Fibroblast of skin of left biceps (primary cell): Measurements from ENCODE around the gene APOL6.
"Not testable (repeated sequence)": the region's sequence is repeated elsewhere in the genome, so short reads cannot be mapped to it uniquely, and the experiment has no call there.

Experiments used
- DNase-seq, 2 experiments: peaks; one replicate each; pipeline ENCODE4 v3.0.0-alpha.2; 2013; ENCODE audit warnings: low read depth in 2 of 2

Gene APOL6

DNA sequence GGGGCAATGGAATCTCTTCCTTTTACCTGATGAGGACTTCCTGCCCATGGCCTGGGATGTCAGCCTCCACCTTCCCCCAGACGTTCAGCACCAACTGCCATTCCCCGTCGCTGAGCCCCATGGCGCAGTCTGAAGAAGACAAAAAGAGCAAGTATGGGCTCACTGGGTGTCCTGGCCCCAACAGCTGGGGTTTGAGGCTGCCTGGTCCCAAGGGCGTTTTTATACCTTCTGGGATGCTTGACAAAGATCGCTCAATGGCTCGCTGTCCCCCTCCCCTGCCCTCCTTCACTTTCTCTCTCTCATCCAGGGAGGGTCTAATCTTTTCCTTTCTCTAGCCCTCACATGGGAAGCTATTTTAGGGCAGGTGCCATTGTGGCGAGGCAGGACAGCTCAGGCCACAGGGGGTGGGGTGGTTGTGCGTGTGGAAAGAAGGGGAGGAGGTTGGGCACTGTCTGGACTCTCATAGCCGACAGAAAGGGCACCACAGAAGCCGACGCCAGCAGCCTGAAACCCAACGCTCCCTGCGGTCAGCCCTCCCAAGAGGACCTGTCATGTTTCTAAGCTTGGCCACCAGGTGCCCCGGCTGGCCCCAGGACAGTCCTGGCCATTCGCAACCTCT is 31.0 kb upstream of the APOL6 start, which contains the start of gene MB:
MB (minus strand) TSS at position 193 of the 619 bp plus-strand sequence; CDS start at position 121, 72 bp downstream.
- DNase-seq: no peak

DNA sequence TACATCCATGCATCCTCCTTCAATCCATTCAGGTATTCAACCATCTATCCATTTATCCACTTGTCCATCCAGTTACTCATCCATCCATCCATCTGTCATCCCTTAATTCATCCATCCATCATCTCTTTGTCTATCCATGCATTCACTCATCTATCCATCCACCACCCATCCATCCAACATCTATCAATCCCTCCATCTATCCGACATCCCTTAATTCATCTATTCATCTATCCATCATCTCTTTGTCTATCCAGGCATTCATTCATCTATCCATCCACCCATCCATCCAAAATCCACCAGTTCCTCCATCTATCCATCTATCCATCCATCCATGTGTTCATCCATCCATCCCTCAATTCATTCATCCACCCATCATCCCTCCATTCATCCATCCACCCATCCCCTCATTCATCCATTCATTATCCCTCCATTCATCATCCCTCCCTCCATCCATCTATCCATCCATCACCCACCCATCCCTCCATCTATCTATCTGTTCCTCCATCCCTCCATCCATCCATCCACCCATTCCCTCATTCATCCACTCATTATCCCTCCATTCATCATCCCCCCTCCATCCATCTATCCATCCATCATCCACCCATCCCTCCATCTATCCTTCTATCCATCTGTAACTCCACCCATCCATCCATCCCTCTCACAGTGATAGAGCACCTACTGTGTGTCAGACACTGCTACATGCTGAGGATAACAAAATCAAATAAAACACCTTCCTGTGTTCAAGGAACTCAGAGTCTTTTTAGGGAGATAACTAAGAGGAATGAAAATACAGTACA is 29.6 kb upstream of the APOL6 start:
- DNase-seq: no peak

- no peak for DNase-seq
These were observed 28.7 kb upstream of the APOL6 start for GRCh38 chr22:35619336-35620094.

GRCh38 chr22:35620624-35621251 is 27.5 kb upstream of the APOL6 start:
- DNase-seq: no peak

DNA sequence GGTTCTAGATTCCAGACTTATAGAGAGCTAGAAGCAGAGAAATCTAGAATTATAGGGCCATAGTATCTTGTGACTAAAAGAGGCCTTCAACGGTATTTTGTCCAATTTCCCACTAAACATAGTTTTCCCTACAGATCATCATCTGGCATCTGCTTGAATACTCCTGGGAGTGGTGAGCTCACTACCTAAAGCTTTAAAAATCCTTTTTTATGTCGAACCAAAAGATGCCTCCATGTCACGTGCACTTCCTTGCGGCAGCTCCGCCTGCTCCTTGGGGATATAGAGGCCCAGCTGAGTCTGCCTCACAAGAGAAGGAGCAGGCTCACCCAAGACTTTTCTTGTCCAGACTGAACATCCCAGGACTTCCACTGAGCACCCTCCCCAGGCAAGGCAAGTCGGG is 26.8 kb upstream of the APOL6 start:
- DNase-seq: no peak

DNA sequence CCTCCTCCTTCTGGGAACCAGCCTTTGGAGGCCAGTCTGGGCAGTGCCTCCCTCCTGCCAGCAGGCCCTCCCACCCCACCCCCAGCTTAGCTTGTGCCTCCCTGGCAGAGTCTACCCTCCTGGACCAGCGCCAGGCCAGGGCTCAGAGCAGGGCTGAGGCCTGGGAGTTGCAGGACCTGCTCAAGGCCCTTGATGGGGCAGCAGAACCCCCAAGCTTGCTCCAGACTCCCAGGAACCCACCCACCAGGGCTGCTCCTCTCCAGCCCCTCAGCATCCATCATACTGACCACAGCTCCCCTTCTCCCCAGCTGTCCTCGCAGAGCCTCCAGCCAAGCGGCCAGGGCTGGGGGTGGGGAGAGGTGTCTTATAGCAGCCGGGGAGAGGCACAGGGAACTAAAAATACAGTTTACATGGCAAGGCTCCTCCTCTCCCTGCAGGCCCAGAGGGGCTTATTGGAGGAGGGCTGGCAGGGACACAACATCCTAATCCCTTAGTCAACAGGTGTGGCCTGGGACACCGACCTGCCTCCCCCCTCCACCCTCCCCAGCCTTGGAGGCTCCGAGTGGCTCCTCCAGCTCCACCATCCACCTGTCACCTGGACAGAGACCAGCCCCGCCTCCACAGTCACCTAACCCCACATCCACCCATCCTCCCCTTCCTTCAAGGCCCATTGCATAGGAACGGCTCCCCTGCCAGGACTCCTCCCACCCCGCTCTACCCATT is 25.9 kb upstream of the APOL6 start:
- DNase-seq: no peak

- DNase-seq: not testable (repeated sequence)
These were observed 24.4 kb upstream of the APOL6 start for GRCh38 chr22:35623885-35624284.

DNA sequence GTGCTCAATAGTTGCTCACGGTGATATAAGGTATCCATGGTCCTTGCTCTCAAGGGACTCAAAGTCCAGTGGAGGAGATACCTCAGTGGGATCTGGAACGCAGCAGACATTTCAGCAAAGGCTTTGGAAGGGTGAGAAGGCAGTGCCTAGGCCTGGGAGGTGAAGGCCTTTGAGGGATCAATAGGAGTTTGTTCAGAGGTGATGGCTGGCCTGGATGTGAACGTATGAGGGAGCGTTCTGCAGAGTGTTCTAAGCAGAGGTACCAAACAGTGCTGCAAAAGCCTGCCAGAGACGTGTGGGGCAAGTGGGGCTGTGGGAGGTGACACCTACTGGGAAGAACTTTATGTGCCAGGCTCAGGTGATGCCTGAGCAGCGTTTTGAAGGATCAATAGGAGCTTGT is 23.7 kb upstream of the APOL6 start:
- DNase-seq: no peak

DNA sequence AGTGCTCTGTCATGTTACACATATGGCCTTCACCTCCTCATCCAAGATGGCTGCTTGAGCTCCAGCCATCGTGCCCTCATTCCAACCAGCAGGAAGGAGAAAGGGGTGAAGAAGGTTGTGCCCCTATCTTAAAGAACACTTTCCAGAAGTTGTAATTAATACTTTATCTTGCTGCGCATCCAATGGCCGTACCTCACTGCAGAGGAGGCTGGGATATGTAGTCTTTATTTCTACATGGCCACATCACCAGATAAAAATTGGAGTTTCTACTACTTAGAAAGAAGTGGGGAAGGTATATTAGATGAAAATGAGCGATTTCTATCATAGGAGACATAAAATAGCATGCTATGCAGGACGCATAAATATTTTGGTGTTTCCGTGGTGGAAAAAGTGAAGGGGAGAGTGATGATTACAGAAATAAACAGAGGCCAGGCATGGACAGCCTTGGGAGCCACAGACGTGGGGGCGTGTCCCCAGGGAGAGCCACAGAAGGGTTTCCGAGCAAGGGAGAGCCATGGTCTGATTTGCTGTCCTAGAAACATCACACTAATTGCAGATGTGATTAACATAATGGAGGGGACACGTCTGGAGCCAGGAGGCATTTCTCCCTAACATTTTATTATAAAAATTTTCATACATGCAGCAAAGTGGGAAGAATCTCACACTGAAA is 22.3 kb upstream of the APOL6 start:
- DNase-seq: no peak

DNA sequence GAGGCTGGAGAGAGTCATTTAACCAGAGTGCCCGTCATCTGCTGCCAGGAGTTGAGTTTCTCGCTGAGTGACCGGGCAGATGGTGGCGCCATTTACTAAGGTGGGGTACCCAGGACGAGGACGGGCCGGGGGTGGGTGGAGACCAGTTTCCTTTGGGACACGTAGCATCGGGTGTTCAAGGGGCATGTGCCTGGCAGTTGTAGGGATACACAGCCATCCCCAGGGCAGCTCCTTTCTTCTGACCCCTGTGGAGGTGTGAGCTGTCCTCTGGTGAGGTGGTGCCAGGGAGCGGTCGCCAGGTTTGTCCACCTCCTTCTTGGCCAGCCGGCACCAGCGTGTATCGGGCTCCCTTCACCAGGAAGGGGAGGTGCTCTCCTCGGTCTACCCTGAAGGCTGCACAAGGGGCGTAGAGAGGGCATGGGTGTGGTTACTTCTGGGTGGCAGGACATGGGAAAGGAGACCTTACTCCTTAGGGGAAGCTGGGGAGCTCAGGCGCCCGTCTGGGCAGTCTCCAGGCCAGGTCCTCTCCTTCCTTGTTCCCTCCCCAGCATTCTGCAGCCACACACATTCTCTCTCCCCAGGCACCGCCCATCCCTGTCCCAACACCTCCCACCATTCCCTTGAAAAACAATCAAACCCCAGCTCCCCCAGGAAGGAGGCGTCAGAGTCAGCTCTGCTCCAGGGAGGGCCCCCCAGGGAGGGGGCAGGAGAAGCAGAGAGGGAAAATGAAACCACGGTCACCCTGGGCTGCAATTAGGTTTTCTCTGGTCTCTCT is 20.8 kb upstream of the APOL6 start:
- peak; percentile 80 to 85 for DNase-seq

GRCh38 chr22:35628732-35629131 is 19.5 kb upstream of the APOL6 start:
- no peak for DNase-seq

DNA sequence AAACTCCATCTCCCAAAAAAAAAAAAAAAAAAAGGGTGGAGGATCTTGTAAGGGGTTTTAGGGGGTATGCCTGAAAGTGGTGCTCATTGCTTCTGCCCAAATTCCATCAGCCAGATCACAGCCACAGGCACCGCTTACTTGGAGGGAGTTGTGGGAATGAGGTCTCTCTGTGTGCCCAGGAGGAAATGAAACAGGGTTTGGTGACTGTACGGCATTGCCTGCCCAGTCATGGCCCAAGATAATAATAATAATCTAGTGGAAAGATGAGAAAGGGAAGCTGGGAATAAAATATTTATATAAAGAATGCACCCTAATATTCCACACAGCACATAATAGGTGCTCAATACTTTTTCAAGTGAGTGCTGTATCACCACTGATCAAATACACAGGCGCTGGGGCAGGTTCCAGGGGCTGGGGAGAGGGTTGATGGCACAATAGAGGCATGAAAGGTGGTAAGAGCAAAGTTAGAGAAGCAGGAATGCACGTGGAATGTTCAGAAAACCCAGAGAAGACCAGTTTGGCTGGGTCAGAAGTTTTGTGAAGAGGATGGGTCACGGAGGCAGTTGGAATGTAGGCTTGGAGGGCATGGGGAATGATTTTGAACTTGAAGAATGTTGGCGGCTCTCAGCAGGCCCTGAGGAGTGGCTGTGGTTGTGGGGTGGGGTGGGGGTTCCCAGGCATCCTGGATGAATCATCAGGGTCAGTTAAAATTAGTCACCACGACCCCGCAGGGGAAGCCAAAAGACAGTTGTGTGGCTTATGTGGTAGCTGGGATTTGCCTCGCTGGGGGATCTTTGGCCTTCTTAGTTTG is 18.6 kb upstream of the APOL6 start:
- DNase-seq: peak; percentile 97

GRCh38 chr22:35630387-35630793 is 17.9 kb upstream of the APOL6 start:
- DNase-seq: peak in 1 of 2 experiments; percentile 39

- DNase-seq: no peak
These were observed 17.4 kb upstream of the APOL6 start for GRCh38 chr22:35630891-35631290.

- no peak for DNase-seq
These were observed 16.6 kb upstream of the APOL6 start for GRCh38 chr22:35631597-35631996.

DNA sequence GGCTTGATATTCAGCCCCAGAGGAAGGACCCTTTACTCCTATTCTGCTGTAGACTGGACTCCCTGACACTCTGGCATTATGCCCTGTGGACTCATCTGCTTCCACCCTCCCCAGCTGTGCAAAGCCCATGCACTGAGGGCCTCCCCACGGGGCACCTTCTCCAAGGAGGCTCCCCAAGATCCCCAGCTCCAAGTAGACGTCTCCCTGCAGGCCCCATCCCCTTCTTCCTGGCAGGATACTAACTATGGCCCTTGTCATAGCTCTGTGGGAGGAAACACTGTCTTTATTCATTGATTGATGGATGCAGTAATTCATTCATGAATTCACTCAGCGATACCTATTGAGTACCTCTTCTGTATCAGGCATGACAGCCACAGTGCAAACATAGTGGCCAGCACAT is 15.3 kb upstream of the APOL6 start:
- no peak for DNase-seq

- DNase-seq: no peak
These were observed 14.7 kb upstream of the APOL6 start for GRCh38 chr22:35633520-35633919.

DNA sequence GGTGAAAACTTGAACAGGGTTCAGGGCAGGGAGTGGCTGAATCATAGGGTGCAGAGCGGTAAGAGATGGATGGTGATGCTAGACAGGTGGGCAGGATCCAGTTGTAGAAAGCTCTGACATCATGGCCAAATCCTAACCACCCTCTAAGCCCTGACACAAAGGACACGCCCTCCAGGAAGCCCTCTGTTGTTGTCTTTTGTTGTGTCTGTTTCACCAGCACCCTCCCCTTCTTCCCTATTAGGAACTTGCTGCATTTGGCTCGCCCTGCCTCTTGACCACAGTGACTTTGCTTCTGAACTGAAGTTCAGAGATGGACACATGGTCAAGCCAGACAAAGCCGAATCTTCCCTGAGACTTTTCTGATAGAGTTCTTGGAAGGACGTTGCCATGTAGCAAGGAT is 14.2 kb upstream of the APOL6 start:
- no peak for DNase-seq

DNA sequence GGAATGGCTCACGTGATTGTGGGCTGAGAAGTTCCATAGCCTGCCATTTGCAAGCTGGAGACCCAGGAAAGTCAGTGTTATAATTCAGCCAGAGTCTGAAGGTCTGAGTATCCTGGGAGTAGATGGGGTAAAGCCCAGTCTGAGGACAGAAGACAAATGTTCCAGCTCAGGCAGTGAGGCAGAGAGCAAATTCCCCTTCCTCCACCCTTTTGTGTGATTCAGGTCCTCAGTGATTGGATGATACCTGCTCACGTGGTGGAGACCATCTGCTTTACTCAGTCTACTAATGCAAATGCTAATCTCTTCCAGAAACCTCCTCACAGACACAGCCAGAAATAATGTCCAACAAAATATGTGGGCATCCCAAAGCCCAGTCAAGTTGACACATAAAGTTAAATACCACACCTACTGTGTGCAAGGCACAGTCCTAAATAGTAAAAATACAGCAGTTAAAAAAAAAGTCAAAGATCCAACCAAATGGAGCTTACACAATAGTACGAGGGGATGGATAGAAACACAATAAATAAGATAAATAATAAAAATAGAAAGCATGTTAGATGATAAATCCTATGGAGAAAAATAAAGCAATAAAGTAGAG is 13.2 kb upstream of the APOL6 start:
- no peak for DNase-seq
